GM18526 (cell line): ENCODE data around the gene ALAS1.
A peak's percentile ranks its signal among the peaks of the same experiment; 100 is the strongest.

ENCODE experiments used
- POLR2A ChIP-seq: IDR thresholded peaks from 3 replicates; pipeline ENCODE4 v1.6.1; 2011; ENCODE audit not compliant: insufficient read length; ENCODE audit errors: extremely low read depth

ALAS1 gene

DNA sequence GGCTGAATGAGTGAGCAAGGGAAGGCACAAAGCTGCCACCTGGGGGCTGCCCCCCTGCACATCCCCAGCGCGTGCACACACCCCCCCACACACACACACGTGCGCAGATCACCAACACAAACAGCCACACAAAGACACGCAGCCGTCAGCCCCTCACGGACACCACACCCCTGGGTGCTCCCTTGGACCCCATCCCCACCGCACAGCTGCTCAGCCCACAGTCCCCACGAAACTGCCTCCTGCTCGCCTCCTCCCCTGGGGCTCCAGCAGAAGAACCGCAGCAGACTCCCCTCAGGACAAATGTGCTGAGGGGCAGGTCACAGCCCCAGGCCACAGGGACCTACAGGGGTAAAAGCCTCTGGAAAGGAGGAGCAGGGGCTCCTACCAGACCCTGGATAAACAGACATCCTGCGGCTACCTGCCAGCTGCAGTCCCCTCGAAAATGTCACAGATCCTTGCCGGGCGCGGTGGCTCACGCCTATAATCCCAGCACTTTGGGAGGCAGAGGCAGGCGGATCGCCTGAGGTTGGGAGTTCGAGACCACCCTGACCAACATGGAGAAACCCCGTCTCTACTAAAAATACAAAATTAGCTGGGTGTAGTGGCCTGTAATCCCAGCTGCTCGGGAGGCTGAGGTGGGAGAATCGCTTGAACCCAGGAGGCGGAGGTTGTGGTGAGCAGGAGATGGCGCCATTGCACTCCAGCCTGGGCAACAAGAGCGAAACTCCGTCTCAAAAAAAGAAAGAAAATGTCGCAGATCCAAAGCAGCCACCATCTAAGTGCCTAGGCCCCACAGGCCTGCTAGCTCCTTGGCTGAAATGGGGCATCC lies 34.5 kb downstream of the ALAS1 start:
- no peak for TF ChIP-seq POLR2A

DNA sequence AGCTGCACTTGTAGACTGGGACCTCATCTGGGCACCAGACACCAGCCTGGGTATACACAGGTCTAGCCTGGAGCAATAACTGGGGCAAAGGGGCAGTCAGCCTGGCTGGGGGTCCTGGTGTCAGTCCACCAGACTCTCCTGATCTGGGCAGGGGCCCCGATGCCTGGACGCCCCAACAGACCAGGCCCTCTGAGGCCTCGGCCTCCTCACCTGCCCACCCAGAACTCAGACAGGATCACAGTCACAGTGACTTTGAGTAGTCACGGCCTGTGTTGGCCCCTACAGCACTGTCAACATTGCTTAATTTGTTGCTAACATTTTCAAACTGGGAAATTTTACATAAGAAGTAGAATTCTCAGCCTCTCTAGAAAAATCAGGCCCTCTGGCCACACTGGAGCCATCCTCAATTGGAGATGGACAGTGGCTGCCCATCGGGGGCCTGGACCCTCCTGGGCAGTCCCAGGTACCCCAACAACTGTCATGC lies 35.2 kb downstream of the ALAS1 start:
- no peak for TF ChIP-seq POLR2A

DNA sequence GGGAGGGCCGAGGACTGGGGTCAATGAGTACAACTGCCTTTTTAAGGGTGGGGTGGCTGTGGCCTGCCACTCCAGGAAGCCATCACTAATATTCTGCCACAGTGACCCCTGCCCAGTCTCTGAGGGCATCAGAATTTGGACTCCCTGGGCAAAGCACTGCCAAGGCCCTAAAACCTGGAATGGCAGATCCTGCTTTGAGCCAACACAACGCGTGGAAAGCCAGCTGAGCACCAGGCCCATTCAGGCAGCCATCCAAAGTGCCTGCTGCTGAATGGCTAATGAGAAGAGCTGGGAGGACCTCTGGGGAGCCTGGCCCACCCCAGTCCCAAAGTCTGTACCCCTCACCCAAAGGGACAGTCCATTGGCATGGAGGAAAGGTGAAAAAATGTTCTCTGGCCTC lies 36.0 kb downstream of the ALAS1 start:
- TF ChIP-seq POLR2A, result no peak

DNA sequence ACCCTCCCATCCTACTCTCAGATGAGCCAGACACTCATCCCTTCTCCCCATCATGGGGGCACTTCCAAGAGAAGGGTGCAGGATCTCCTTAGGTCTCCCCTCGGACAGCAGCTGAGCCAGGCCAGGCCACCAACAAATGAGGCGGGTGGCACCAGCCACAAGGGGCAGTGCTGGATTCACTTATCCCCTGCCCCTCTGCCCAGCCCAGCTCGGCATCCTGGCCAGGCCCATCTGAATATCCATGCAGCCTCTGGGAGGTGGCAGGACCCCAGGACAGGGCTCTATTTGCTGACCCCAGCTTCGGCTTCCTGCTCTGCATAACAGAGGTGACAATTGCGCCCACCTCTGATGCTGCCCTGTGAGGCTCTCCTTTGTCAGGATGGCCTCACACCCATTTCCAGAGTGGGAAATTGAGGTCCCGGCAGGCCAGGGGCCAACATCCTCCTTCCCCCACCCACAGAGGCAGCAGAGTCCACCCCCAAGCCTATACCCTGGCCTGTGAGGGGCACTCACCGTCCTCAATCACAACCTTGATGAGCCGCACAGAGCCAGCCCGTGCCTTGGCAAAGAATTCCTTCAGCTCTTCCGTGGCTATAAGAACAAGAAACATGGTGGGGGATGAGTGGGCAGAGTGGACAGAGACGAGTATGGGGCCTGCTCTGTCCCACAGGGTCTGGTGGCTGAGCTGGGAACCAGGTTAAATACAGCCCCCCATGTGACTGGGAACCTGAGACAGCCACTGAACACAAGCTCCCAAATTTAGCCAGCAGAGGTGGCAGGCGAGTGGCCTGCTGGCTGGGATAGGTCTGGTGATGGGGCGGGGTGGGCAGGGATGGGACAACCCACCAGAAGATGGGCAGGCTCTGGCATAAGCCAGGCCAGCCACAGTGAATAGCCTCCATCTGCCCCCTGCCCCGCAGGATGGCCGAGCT lies 36.8 kb downstream of the ALAS1 start:
- TF ChIP-seq POLR2A, result no peak

DNA sequence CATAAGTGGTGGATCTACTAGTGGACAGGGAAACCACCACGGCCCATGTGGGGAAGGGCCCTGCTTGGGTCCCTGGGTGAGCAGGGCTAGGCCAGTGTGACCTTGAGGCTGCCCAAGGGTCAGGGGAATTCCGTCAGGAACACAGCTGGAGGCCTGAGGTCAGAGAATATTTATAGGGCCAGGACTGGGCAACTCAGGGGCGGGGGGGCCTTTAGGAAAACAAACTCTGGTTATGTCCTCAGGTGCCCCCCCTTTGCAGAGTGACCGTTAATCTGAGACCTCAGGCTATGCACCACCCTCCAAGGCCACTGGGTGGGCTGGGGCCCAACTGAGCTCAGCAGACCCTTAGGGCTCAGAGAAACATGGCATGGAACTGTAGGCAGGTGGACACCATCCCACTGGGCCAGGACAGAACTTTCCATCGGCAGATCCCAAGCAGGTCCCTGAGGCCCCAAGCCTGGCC lies 38.5 kb downstream of the ALAS1 start:
- no peak for TF ChIP-seq POLR2A

DNA sequence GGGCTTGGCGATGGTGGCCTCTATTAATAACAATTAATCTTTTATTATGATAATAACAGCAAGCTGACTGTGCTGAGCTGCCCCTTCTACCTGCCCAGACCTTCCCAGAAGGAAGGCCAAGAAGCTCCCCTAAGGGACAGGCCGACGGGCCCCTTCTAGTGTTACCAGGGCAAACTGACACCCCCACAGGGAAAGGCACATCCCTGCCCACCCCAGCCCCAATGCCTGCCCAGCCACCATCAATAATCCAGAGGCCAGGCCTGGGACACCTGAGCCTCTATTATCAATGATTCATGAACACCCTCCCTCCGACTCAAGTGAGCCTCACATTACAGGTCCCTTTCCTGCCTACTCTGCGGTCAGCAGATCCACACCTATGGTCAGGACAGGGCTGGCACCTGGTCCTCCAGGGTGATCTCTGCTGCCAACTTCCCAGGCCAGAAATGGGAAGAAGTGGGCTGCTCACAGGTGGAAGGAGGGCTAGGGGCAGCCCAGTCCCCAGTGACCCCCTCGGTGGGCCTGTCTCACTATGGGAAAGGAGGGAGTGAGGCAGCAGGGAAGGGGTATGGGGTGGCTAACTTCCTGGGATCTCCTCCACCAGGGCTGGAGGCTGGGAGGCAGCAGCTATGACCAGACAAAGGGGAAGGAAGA lies 39.2 kb downstream of the ALAS1 start:
- no peak for TF ChIP-seq POLR2A

DNA sequence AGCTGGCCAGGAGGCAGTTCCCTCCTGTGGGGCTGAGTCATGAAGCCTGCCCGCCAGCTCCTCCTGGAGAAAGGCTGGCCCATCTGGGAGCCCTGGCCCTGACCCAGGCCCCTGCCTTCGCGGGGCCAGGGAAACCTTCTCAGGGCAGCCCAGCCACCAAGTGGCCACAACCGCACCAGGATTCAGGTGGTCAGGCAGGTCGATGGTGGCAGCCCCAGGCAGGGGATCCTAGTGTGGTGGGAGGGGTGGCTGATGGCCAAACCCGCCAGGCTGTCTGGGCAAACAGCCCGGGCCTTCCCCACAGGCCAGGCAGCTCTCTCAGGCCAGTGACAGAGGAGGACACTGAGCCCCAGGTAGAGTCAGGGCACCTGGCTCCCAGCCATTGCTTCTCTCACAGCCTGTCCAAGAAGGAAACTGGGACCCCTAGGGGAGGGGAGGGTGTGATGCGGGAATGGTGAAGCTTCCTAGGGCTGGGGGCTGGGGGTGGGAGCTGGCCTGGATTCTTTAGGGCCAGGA lies 39.8 kb downstream of the ALAS1 start:
- TF ChIP-seq POLR2A, result no peak

DNA sequence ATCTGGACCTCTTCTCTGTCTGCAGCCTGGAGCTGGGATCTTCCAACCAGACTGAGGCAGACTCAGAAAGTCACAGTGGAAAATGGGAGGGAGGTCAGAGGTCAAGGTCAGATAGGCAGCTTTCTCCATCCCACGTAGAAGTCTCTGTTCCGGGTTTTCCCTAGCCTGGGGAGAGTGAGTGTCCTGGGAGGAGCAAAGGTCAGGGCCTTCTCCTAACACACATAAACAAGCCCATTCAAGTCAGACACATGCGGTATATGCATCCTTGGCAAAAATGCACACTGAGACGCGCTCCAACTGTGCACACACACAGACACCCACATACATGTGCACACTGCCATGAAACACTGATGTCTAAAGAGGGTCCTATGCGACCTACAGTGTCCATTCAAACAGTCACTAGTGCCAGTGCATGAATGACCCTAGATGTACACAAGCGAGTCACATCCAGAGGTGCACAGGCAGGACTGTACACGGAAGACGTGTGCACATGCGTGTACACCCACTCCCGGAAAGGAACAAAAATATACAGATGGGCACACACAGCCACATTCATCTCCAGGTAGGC lies 40.3 kb downstream of the ALAS1 start:
- TF ChIP-seq POLR2A, result no peak

DNA sequence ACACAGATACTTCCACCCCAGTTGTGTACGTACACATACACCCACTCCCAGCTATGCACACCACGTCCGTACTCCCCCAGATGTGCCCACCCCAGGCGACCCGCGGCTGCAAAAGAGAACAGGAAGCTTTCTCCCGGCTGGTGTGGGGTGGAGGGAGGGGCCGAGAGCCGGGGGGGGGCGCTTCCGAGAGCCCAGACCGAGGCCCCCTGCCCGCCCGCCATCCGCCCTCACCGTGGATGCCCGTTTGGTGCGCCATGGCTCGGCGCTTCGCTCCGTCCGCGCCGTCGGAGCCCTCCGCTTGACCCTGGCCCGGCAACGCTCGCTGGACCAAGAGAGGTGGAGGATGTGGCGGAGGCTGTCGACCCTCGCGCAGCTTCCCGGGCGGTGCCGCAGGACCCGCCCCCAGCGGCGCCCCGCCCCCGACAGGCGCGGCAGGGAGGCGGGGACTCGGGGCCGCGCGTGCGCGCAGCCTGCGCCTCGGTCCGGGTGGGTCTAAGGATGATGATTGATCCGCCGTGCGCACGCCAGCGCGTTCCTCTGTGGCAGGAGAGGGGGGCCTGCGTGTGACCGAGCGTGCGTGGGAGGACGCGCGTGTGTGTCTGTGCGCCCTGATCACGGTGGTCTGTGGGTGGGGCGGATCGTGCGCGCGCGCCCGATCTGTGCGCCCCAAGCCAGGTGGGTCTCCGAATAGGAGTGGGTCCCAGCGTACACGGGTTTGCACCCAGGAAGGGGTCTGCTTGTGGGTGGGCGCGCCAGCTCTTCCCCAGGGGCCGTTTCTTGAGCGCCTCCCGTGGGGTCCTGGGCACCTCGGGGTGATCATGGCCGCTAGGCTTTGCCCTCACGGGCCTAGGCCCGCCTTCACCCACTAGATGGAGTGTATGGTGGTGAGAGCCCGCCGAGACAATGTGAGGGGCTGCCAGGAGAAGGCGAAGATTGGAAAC lies 41.1 kb downstream of the ALAS1 start, which contains the start of gene TWF2:
Gene TWF2 (minus strand): TSS at position 398 of the 941 bp plus-strand sequence. CDS start 142 bp downstream, at position 256.
- TF ChIP-seq POLR2A, result peak; percentile 93

DNA sequence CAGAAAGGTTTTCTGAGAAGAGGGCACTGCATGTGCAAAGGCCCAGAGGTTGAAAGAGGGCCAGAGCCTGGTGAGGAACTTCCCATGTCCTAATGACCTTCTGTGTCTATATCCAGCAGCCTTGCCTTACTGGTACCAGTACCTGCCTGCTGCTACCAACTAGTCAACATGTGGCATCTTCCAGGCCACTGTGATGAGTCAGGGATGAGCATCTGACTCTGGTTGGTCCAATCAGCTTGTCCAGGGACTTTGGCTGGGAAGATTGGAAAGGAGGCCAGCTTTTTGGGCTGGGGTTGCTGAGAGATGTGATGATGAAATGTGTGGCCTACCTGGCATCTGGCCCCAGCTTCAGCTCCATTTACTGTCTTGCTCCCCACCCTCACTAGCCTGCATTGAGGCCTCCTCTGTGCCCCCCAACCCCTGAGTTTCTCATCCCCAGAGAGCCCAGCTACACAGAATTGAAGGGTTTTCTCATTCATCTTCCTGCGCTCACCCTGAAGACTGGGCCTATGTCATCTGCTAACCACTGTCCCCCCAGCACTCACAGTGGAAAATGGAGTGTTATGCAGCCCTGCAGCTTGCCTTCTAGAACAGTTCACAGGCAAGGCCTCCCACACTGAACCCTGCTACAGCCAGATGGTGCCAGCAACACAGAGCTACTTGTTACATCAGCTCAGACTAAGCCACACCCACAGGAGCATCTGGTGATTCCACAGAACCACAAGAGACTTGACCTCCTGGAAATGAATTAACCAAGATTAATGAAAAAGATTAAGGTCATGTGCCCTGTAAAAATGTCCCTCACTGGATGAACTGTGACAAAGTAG lies 42.3 kb downstream of the ALAS1 start:
- TF ChIP-seq POLR2A, result peak; percentile 37

DNA sequence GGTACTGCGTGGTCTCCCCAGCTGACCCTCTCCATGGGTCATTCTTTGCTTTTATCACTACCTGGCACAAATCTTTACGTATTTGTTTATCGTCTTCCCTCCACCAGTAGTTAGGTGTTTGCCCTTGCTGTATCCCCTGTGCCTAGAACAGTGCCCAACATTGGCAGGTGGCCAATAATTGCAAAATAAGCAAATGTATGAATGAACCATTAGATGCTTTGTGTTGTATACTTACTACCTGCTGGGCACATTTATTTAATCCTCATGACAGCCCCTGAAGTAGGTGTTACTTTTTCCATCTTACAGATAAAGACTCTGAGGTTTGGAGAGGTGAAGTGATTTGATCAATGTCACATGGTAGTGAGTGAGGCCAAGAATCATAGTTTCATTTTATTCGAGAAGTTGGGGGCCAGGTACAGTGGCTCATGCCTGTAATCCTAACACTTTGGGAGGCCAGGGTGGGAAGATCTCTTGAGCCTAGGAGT lies 43.0 kb downstream of the ALAS1 start:
- no peak for TF ChIP-seq POLR2A

DNA sequence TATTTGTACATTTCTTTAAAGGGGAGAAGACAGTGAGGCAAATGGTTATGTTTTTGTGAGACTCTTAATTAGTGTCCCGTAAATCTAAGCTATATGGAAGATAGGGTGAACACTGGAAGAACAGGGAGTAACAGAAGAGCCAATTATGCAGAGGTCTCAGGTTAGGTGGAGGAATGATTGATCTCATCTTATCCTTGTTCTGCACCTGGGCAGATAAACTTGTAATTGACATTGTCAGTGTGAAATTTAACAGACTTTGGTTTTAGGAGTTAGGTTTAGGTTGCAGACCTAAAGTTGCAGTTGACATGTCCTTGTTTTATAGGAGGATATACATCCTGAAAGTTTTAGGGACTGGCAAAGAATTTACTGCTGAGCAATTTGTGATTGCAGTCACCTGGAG lies 44.1 kb downstream of the ALAS1 start:
- TF ChIP-seq POLR2A, result no peak
